Osteocyte (in vitro differentiated cells): ENCODE data around the gene UMAD1. TPM values are rescaled to one million over a fixed set of nuclear protein-coding genes. Genes with fewer than 3 reads are reported as not detected.

Experiments used
- DNase-seq: peaks from one replicate; pipeline ENCODE4 v3.0.0; 2021; ENCODE audit warnings: mixed read lengths; ENCODE audit not compliant: unreplicated experiment; ENCODE audit errors: extremely low spot score
- H3K27ac Mint-ChIP-seq: one replicate; pipeline ENCODE4 v1.8.0; 2021; ENCODE audit warnings: mild to moderate bottlenecking, mixed read lengths; ENCODE audit not compliant: unreplicated experiment
- H3K27me3 Mint-ChIP-seq: one replicate; pipeline ENCODE4 v1.8.0; 2021; ENCODE audit warnings: mixed read lengths; ENCODE audit not compliant: unreplicated experiment
- H3K36me3 Mint-ChIP-seq: one replicate; pipeline ENCODE4 v1.8.0; 2021; ENCODE audit warnings: mixed read lengths; ENCODE audit not compliant: unreplicated experiment
- H3K4me1 Mint-ChIP-seq: one replicate; pipeline ENCODE4 v1.8.0; 2021; ENCODE audit warnings: mixed read lengths; ENCODE audit not compliant: unreplicated experiment
- H3K4me3 Mint-ChIP-seq: one replicate; pipeline ENCODE4 v1.8.0; 2021; ENCODE audit warnings: mild to moderate bottlenecking, moderate library complexity, mixed read lengths; ENCODE audit not compliant: unreplicated experiment
- H3K9me3 Mint-ChIP-seq: one replicate; pipeline ENCODE4 v1.8.0; 2021; ENCODE audit warnings: mixed read lengths; ENCODE audit not compliant: unreplicated experiment
- CTCF ChIP-seq: fragments of 200-600 bp; sonication (generic); IDR thresholded peaks from 2 replicates; pipeline ENCODE4 v1.5.0; 2021; ENCODE audit warnings: antibody characterized with exemption, mild to moderate bottlenecking, moderate library complexity
- total RNA-seq: library from RNA; stranded (reverse); gene quantifications from 2 replicates; pipeline ENCODE4 v1.2.1, GENCODE V29; 2021

Gene UMAD1
- total RNA-seq, 1 donor from 2014 or later = 10.9 TPM

- H3K9me3 Mint-ChIP-seq = peaks cover 3% of the 10 kb centered on the region
- no peak for DNase-seq
- H3K36me3 Mint-ChIP-seq = peaks cover 4% of the 10 kb centered on the region
- no peak overlapping the region for H3K4me3 Mint-ChIP-seq
- peaks cover 2% of the 10 kb centered on the region for H3K4me1 Mint-ChIP-seq
- no peak for TF ChIP-seq CTCF
- no peak overlapping the region for H3K27ac Mint-ChIP-seq
- H3K27me3 Mint-ChIP-seq = no peaks in the 10 kb centered on the region
Observed at GRCh38 chr7:7851381-7851780, 210.8 kb downstream of the UMAD1 start.

DNA sequence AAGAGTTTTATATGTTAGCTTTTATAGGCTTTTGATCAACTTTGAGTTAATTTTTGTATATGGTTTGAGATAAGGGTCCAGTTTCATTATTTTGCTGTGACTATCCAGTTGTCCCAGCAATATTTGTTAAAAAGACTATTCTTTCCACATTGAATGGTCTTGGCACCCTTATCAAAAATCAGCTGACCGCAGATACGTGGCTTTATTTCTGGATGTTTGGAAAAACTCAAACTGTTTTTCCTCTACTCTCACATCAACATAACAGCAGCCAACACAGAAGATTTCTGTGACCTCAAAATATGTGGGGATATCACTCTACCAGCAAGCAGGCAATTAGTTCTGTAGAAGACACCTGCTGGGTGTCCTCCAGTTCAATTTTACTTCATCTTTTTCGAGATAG, 211.4 kb downstream of the UMAD1 start:
- H3K9me3 Mint-ChIP-seq = peaks cover 3% of the 10 kb centered on the region
- H3K27ac Mint-ChIP-seq = no peak overlapping the region
- H3K4me3 Mint-ChIP-seq = no peak overlapping the region
- peaks cover 2% of the 10 kb centered on the region for H3K4me1 Mint-ChIP-seq
- TF ChIP-seq CTCF = no peak
- DNase-seq = no peak
- peaks cover 4% of the 10 kb centered on the region for H3K36me3 Mint-ChIP-seq
- no peaks in the 10 kb centered on the region for H3K27me3 Mint-ChIP-seq

- Mint-ChIP-seq H3K9me3 (peaks cover 3% of the 10 kb centered on the region), H3K4me1 (peaks cover 18% of the 10 kb centered on the region), H3K27me3 (no peaks in the 10 kb centered on the region), H3K36me3 (peaks cover 4% of the 10 kb centered on the region), H3K27ac (no peak overlapping the region), H3K4me3 (no peak overlapping the region)
- TF ChIP-seq CTCF = no peak
- DNase-seq = no peak
Observed at GRCh38 chr7:7857143-7857583, 216.6 kb downstream of the UMAD1 start.

DNA sequence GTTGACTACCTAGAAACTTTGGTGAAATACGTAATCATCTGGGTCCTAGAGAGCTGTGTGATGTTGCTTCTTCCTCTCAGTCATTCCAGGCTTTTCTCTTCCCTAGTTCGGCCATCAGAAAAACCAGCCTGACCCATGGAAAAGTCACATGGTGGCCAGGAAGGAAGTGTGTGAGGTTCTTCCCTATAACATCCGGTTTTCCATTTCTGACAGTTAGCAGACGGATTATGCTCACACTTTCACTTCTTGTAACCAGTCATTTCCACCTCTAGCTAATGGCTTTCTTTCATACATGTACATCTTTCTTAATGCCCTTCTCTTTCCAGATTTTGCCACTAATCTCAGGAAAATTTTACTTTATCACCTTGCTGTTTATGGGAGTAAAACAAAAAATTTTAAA, 218.0 kb downstream of the UMAD1 start:
- peaks cover 18% of the 10 kb centered on the region for H3K4me1 Mint-ChIP-seq
- TF ChIP-seq CTCF = no peak
- H3K27me3 Mint-ChIP-seq = no peaks in the 10 kb centered on the region
- no peak overlapping the region for H3K4me3 Mint-ChIP-seq
- H3K27ac Mint-ChIP-seq = no peak overlapping the region
- DNase-seq = no peak
- H3K9me3 Mint-ChIP-seq = peaks cover 3% of the 10 kb centered on the region
- peaks cover 6% of the 10 kb centered on the region for H3K36me3 Mint-ChIP-seq

GRCh38 chr7:7859411-7859810, 218.9 kb downstream of the UMAD1 start:
- H3K27me3 Mint-ChIP-seq = no peaks in the 10 kb centered on the region
- DNase-seq = no peak
- no peak for TF ChIP-seq CTCF

More at GRCh38 chr7:7859411-7859810, 218.9 kb downstream of the UMAD1 start:
- H3K4me3 Mint-ChIP-seq = no peak overlapping the region
- peaks cover 3% of the 10 kb centered on the region for H3K9me3 Mint-ChIP-seq
- H3K4me1 Mint-ChIP-seq = peaks cover 18% of the 10 kb centered on the region
- no peak overlapping the region for H3K27ac Mint-ChIP-seq
- peaks cover 6% of the 10 kb centered on the region for H3K36me3 Mint-ChIP-seq
